Activated naive CD4-positive, alpha-beta T cell treated with anti-CD3 and anti-CD28 coated beads for 36 hours (primary cell): ENCODE measurements around the gene PEX7. TPM values are rescaled to one million over a fixed set of nuclear protein-coding genes. Genes with fewer than 3 reads are reported as not detected.

Source experiments
- CTCF ChIA-PET: fragments of 350-600 bp; sonication (Branson Sonifier 250); formaldehyde crosslinking; loops from one replicate; lab custom pipeline; 2021; ENCODE audit warnings: antibody characterized with exemption; lab: Charles Lee
- DNase-seq: peaks from one replicate; pipeline ENCODE4 v3.0.0-alpha.2; 2020
- H3K27ac Mint-ChIP-seq: one replicate; pipeline ENCODE4 v1.8.0; 2021; ENCODE audit warnings: mild to moderate bottlenecking, mixed read lengths
- H3K27me3 Mint-ChIP-seq: one replicate; pipeline ENCODE4 v1.8.0; 2021; ENCODE audit warnings: low read depth, mixed read lengths
- H3K36me3 Mint-ChIP-seq: one replicate; pipeline ENCODE4 v1.8.0; 2021; ENCODE audit warnings: low read depth, mixed read lengths
- H3K4me1 Mint-ChIP-seq: one replicate; pipeline ENCODE4 v1.8.0; 2021; ENCODE audit warnings: low read depth, mixed read lengths
- H3K4me3 Mint-ChIP-seq: one replicate; pipeline ENCODE4 v1.8.0; 2021; ENCODE audit warnings: mild to moderate bottlenecking, moderate library complexity, mixed read lengths
- H3K9me3 Mint-ChIP-seq: one replicate; pipeline ENCODE4 v1.8.0; 2021; ENCODE audit warnings: mixed read lengths
- intact Hi-C: fragments of 100-400 bp; cut with micrococcal nuclease; formaldehyde crosslinking; loops from one replicate; pipeline ENCODE4 v1.15.1; 2023
- total RNA-seq, 2 experiments: library from RNA; stranded (reverse); gene quantifications; one replicate each; pipeline ENCODE4 v1.2.3, GENCODE V29; 2021

Gene PEX7
- total RNA-seq, 2 experiments from 2014 or later, result 6.0 to 6.4 TPM

GRCh38 chr6:136961848-136962247, 139.5 kb downstream of the PEX7 start:
- intact Hi-C loops, result no loop called here
- Mint-ChIP-seq H3K9me3 (no peaks in the 10 kb centered on the region), H3K4me3 (no peak overlapping the region), H3K27me3 (peaks cover 6% of the 10 kb centered on the region), H3K4me1 (peaks cover 4% of the 10 kb centered on the region), H3K36me3 (no peaks in the 10 kb centered on the region), H3K27ac (no peak overlapping the region)
- DNase-seq, result no peak
- CTCF ChIA-PET, result no interaction called here

- H3K27ac Mint-ChIP-seq, result no peak overlapping the region
- intact Hi-C loops, result no loop called here
- CTCF ChIA-PET, result interaction anchor here (1.6 kb wide), 1 partner anchor 120 kb away, joined by 4 read pairs; no protein-coding TSS in a partner anchor
These were observed 140.3 kb downstream of the PEX7 start for GRCh38 chr6:136962661-136963060.

DNA sequence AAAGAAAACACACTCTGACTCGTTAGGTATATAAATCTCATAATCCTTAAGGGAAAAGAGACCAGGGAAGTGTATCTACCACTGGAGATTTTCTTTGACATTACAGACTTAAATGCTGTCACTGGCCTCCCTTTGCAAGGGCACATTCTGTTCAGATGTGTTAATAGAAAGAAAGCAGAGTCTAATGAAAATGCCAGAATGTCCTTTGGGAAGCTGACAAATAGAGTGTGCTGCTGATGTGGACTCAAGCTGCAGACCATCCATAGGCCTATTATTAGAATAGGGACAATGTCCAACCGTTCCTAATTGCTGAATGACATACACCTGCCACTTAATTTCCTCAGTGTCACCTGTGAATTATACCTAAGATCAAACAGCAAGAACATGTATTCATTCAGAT, 140.9 kb downstream of the PEX7 start:
- no peaks in the 10 kb centered on the region for H3K9me3 Mint-ChIP-seq
- no peak overlapping the region for H3K4me3 Mint-ChIP-seq
- no peaks in the 10 kb centered on the region for H3K4me1 Mint-ChIP-seq
- DNase-seq, result no peak
- intact Hi-C loops, result no loop called here
- H3K36me3 Mint-ChIP-seq, result no peaks in the 10 kb centered on the region
- CTCF ChIA-PET, result interaction anchor here (0.7 to 1.6 kb wide), 2 partner anchors 120 to 679 kb away, joined by 3 to 4 read pairs; no protein-coding TSS in a partner anchor
- no peak overlapping the region for H3K27ac Mint-ChIP-seq
- H3K27me3 Mint-ChIP-seq, result peaks cover 11% of the 10 kb centered on the region

More at GRCh38 chr6:136962661-136963060, 140.3 kb downstream of the PEX7 start:
- Mint-ChIP-seq H3K36me3 (no peaks in the 10 kb centered on the region), H3K4me3 (no peak overlapping the region), H3K9me3 (no peaks in the 10 kb centered on the region), H3K4me1 (no peaks in the 10 kb centered on the region), H3K27me3 (peaks cover 11% of the 10 kb centered on the region)
- no peak for DNase-seq

Other genes with a start within 250 kb of the PEX7 start
- gene MAP3K5, start 30.1 kb upstream of the PEX7 start, total RNA-seq, result 1 to 10 TPM; 9.4 to 9.7 TPM
- gene SLC35D3, start 99.7 kb downstream of the PEX7 start, total RNA-seq, result not detected
- not detected for gene IL20RA, start 222.4 kb downstream of the PEX7 start, total RNA-seq